Measurements from ENCODE around the gene UBA3.

Gene UBA3

GRCh38 chr3:69099576-69099975 is 19.4 kb upstream of the UBA3 start:
- DNase-seq, result no peak

- no peak for DNase-seq
Observed at GRCh38 chr3:69097407-69098086, 17.4 kb upstream of the UBA3 start.

- DNase-seq, result no peak
Observed at GRCh38 chr3:69096299-69096698, 16.1 kb upstream of the UBA3 start.

DNA sequence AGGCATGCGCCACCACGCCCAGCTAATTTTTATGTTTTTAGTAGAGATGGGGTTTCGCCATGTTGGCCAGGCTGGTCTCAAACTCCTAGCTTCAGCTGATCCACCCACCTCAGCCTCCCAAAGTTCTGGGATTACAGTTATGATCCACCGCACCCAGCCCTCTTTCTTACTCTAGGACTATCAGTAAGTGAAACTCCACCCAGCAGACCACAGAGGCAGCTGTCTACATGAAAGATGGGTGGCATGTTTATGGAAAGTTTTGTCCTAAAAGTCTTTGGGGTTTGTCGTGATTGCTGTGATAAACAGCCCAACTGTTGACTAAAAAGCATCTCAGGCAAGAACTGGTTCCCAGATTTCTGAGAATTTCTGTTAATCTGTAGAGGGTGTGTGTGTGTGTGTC is 15.5 kb upstream of the UBA3 start:
- DNase-seq, result no peak

GRCh38 chr3:69094467-69095205 is 14.5 kb upstream of the UBA3 start:
- peak in 4 of 51 donors; percentile 18 to 30 (median 26) for DNase-seq

GRCh38 chr3:69092030-69092516 is 11.9 kb upstream of the UBA3 start:
- DNase-seq, result peak in 9 of 51 donors; percentile 11 to 61 (median 32)

DNA sequence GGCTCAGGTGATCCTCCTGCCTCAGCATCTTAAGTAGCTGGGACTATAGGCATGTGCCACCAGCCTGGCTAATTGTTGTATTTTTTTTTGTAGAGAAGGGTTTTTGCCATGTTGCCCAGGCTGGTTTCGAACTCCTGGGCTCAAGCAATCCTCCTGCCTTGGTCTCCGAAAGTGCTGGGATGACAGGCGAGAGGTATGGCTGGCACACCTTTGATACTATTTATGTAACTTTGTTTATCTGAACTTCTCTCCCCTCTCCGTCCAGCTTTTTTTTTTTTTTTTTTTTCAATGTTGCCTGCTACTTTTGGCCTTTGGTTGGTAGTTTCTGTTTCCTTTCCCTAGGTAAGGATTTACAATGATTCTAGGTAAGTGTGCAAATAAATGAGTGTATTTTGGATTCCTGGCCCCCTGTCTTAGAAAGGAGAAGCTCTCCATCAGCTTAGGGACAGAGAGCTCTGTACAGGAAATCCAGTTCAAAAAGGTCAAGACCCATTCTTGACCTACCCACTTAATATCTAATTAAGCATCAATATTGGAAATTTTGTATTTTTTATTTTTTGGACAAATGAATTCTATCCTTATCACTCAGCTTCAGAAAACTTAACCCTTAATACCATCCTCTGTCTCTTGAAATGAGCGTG is 11.3 kb upstream of the UBA3 start:
- DNase-seq, result no peak

GRCh38 chr3:69090021-69090420 is 9.9 kb upstream of the UBA3 start:
- DNase-seq, result no peak

- DNase-seq, result peak in 1 of 51 donors; percentile 25
Observed at GRCh38 chr3:69088063-69088462, 7.9 kb upstream of the UBA3 start.

DNA sequence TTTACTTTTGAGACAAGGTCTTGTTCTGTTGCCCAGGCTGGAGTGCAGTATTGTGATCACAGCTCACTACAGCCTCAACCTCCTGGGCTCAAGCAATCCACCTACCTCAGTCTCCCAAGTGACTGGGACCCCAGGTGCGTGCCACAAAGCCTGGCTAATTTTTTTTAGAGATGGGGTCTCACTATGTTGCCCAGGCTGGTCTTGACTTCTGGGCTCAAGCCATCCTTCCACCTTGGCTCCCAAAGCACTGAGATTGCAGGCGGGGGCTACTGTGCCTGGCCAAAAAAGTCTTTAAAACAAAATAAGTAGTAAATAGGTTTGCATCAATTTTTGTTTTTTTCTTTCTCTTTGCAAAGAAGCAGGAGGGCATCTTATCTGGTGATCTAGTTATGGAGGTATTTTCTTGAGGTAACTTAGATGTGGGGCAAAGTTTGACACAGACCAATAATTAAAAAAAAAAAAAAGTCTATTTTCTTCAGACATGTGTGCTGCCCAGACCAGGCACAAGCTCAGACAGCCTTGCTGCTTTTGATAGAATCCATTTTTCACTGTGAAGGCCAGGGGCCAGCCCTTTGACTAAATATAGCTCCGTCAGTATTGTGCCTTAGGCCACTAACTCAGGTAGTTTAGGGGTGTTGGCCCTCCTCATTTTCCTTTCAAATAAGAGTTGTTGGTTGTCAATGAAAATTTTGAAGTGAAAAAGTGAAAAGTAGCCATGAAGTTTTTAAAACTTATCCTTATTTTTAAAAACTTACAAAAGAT is 7.0 kb upstream of the UBA3 start:
- no peak for DNase-seq

- DNase-seq, result peak in 49 of 51 donors; percentile 19 to 89 (median 63)
Observed at GRCh38 chr3:69085833-69086722, 5.9 kb upstream of the UBA3 start.

DNA sequence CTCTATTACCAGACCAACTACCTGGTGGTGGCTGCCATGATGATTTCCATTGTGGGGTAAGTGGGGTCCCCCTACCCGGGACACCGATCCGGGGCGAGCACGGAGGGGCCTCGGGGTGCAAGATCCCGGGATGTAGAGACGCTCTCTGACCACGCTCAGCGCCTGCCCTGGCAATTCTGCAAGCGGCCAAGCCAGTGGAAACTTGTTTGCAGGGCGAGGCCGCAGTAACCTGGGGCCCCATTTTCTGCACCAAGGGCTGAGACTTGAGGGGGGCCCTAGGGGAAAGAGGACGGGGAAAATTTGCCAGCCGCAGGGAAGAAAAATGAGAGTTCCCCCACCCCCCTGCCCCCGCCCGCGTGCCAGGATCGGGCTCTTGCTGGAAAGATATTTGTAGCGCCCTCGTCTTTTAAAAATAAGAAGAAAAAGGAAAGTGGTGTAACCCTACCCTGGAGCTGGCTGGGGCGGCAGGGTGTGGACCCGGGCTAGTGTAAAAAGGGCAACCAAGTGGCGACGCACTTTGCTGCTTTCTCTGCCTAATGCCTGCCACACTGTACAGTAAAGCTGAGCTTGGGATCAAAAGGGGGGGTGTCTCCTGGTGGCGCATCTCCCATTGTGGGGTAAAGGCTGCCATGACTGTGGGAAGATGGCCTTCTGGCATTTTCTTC is 5.1 kb upstream of the UBA3 start:
- peak in 39 of 51 donors; percentile 22 to 87 (median 57) for DNase-seq

GRCh38 chr3:69084326-69085167 is 4.4 kb upstream of the UBA3 start, which contains the start of gene ARL6IP5:
Gene ARL6IP5 (plus strand): TSS chr3:69084937. CDS start chr3:69085048, 111 bp downstream.
- peak; percentile 64 to 96 (median 90) for DNase-seq

- peak in 10 of 51 donors; percentile 6 to 46 (median 15) for DNase-seq
Observed at GRCh38 chr3:69082805-69083204, 2.6 kb upstream of the UBA3 start.

- DNase-seq, result no peak
Observed at GRCh38 chr3:69082361-69082760, 2.2 kb upstream of the UBA3 start.

DNA sequence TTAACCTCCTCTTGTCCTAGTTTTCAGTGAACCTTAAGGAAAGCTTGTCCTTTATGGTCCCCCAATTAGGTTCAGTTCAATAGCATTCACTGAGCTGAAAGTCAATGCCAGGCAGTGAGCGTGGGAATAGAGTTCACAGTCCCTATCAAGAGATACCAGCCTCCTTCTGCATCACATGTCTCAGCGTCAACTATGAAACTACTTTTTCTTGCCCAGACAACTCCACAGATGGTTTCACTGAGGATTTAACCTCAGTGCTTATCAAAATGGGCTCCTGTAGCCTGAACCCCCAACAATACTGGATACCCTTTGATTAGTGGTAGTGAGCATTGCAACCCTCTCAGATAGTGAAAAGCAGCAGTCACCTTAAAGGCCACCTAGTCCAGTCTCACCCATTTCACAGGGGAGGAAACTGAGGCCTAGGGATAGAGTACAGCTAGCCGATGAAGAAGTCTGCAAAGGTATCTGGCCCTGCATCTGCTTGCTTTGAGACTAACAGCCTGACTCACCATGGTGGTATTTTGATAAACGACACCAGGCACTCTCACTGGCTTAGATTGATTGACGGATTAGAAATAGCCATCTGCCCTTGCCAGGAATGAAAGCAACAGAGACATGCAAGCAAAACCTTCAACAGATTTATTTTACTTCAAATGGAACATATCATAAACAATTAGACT is 1.6 kb upstream of the UBA3 start:
- DNase-seq, result no peak

- peak in 6 of 51 donors; percentile 18 to 44 (median 33) for DNase-seq
Observed at GRCh38 chr3:69079269-69080159, 651 bp downstream of the UBA3 start.

All from hypothalamus (tissue), 51 donors.